Urothelium cell line (cell line): Measurements from ENCODE around the gene PREPL.
A peak's percentile ranks its signal among the peaks of the same experiment; 100 is the strongest.

Experiments
- DNase-seq: peaks from one replicate; pipeline ENCODE4 v3.0.0; 2011; ENCODE audit warnings: low spot score, mixed read lengths
- FAIRE-seq: peaks from 2 replicates; lab custom pipeline; 2011; peaks lifted over from hg19 to GRCh38; lab: Jason Lieb, UNC

The PREPL gene

GRCh38 chr2:44296653-44297052 lies 64.6 kb downstream of the PREPL start:
- FAIRE-seq, result no peak
- no peak for DNase-seq

- DNase-seq (no peak), FAIRE-seq (no peak)
These were observed 65.5 kb downstream of the PREPL start for GRCh38 chr2:44295633-44296359.

DNA sequence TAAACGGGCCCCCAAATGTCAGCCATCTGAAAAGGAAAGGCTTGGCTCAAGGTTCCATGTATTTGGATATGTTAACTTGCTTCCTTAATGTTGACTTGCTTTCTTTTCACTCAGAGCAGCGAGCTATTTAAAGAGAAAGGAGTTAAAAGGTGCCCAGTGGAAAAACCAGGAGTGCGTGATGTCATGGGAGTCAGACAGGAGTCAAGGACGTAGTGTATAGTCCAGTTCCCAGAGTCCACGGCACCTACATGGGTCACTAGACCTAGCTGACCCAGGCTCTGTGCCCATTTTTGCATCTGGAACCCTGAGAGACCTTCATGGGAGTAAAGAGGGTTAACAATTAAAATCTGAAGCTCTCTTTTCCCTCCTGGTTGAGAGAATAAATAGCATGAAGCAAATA lies 66.2 kb downstream of the PREPL start:
- no peak for FAIRE-seq
- no peak for DNase-seq

DNA sequence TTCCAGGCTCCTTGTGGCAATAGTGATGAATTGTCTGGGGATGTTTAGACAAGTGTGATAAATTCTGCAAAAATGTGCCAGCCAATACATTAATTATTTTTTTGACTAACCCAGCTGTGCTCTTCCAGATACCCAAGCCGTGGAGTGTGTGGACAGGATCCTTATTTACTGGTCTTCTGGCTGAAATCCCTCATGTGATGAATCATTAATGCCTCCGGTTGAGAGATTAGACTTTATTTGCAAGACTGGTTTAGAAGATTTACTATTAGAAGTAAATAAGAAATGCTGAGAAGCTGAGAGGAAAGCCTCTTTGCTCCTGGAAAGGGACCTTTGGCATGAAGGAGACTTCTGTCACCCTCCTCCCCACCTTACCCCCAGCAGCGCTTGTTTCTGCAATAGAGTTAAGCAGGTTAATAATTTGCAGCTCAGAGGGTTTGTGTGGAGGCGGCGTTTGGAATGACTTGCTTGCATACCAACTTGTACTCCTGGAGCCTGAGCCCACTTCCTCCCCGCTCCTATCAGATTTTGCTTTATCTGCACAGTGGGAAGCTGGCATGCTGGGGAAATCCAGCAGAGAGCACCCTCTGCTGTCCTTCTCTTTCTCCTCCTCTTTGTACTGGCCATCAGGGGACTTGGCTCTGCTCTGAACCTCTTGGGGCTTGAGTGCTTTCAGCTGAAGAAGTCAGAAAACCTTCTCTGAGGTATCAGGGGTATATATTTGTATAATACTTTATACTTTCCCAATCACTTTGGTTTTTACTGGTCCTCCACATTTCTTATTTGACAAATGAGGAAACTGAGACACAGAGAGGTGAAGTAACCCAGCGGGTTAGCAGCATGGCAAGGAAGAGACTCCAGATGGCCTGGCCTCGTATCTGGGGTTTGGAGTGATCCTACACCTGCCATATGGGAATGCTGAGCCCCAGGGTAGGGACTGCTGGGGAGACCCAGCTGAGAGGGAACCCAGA lies 69.7 kb downstream of the PREPL start:
- no peak for FAIRE-seq

DNA sequence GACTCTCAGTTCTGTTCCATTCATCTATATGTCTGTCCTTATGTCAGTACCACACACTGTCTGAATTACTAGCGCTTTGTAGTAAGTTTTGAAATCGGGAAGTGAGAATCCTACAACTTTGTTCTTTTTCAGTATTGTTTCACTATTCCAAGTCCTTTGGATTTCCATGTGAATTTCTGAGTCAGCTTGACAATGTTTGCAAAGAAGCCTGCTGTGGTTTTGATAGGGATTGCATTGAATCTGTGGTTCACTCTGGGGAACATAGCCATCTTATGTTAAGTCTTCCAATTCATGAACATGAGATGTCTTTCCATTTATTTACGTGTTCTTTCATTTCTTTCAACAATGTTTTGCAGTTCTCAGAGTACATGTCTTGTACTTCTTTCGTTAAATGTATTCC lies 71.0 kb downstream of the PREPL start:
- FAIRE-seq (no peak), DNase-seq (no peak)

More for the DNA sequence above, 69.7 kb downstream of the PREPL start:
- peak; percentile 81 for DNase-seq

GRCh38 chr2:44286884-44287638 lies 74.2 kb downstream of the PREPL start:
- DNase-seq, result no peak
- no peak for FAIRE-seq

DNA sequence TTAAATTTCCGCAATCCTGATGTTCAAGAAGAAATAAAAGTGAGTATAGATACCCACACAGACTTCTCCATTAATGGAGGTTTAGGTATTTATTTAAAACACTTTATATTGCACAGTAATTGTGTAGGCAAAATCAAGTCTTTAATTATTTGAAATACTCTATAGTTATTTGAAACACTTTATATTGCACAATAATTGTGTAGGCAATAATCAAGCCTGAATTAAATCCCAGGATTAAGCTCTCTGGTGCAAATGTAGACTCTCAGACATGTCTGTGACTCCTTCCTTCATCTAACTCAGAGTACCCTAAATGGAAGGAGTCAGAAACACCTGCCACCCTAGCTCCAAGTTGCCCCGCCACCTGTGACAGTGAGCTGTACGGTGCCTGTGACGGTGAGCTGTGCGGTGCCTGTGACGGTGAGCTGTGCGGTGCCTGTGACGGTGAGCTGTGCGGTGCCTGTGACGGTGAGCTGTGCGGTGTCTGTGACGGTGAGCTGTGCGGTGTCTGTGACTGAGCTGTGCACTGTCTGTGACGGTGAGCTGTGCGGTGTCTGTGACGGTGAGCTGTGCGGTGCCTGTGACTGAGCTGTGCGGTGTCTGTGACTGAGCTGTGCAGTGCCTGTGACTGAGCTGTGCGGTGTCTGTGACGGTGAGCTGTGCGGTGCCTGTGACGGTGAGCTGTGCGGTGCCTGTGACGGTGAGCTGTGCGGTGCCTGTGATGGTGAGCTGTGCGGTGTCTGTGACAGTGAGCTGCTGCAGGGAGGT lies 75.0 kb downstream of the PREPL start:
- FAIRE-seq (no peak), DNase-seq (no peak)

DNA sequence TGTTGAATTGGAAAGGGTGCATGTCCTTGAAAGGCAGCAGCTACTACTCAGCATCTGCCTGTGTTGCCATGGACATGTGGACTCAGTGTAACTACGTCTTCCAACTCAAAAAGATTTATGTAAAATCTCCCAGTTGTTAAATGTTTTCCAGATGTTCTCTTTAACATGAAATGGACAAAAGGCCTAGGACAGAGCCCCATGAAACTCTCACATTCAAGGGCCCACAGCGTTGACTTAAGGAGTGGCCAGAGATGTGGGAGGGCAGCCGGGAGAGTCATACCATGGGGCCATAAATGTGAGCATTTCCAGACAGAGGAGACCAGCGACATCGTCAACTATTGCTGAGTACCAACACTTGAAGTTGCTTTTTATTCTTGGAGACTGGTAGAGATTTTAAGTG lies 76.1 kb downstream of the PREPL start:
- FAIRE-seq, result no peak
- DNase-seq, result no peak

DNA sequence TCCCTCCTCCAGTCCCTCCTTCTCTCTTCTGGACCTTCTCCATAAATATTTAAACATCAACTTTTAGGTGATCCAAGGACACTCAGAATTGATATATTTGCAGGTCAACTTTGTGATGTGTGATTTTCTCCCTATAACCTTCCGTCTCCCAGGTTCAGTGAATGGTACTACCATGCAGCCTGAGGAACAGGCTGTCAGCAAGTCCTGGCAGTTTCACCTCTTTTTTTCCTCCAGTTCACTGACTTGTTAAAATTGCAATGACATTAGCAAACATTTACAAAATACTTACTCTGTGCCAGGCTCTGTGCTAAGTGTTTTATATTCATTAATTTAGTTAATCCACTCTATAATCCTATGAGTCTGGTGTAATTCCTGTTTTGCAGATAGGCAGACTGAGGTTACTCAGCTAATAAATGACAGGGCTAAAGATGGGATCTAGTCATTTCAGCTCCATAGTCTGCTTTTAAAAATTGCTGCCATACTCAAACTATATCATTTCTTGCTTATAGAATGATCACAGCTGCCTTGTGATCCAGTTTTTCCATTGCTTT lies 78.1 kb downstream of the PREPL start:
- no peak for FAIRE-seq

GRCh38 chr2:44280869-44281268 lies 80.4 kb downstream of the PREPL start:
- FAIRE-seq, result no peak
- DNase-seq, result no peak

More for the DNA sequence above, 78.1 kb downstream of the PREPL start:
- no peak for DNase-seq

GRCh38 chr2:44277541-44277940 lies 83.8 kb downstream of the PREPL start:
- FAIRE-seq, result peak; percentile 27
- DNase-seq, result no peak

DNA sequence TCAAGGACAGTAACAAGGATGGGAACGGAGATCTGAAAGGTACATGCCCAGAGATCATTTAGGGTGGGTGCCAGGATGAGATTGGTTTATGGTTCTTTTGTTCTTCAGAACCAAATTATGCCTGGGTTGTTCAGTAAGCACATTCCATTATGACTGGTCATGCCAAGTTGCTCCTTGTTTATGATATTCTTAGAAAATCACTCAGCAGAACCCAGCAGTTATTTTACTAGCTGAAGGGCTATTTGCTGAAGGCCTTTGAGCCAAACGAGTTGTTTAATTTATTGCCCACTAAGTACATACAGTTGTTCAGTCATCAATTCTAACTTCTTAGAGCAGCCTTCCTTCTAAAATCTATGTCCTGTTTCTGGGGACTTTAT lies 85.4 kb downstream of the PREPL start:
- FAIRE-seq (no peak), DNase-seq (peak; percentile 57)

- DNase-seq, result no peak
These were observed 87.7 kb downstream of the PREPL start for GRCh38 chr2:44273596-44273995.

GRCh38 chr2:44273076-44273475 lies 88.2 kb downstream of the PREPL start:
- no peak for DNase-seq
- FAIRE-seq, result no peak

More at GRCh38 chr2:44273596-44273995, 87.7 kb downstream of the PREPL start:
- FAIRE-seq, result no peak

DNA sequence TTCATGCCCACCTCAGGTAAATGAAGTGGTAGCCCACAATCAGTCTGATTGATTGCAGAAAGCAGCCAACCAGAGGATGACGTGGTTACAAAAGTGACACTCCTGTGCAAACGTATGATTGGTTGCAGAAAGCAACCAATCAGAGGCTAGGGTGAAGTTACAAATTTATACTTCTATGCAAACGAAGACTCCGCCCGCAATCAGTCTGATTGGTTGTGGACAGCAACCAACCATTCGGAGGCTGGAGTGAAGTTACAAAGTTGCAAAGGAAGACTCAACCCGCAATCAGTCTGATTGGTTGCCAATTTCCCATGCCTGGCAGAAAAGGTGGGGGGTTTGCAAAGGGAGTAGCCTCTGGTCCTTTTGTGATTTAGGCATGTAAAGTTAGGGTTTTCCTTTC lies 90.0 kb downstream of the PREPL start:
- no peak for FAIRE-seq

DNA sequence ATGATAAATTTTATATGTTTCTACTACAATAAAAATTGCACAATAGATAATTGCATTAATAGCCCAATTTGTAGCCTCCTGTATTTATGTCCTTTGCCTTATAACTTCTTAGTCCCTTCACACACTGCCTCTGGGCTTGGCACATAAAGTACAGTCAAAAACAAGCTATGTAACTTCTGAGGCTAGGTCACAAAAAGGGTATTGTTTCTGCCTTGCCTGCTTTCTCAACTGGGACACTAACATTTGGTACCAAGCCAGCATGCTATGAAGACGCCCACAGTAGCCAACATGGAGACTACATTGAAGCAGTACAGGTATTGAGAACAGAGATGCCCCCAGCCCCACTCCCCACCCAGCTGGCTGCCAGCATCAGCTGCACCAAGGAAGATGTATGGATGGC lies 91.5 kb downstream of the PREPL start:
- DNase-seq (no peak), FAIRE-seq (no peak)

More for the DNA sequence above, 90.0 kb downstream of the PREPL start:
- no peak for DNase-seq

GRCh38 chr2:44267796-44268648 lies 93.3 kb downstream of the PREPL start:
- FAIRE-seq (peak; percentile 20), DNase-seq (no peak)
